HG02973 (cell line): ENCODE results near the gene HES5.

Experiments
- ATAC-seq: cut with Tn5 transposase; IDR thresholded peaks from one replicate; pipeline ENCODE4 v1.9.1; 2021; ENCODE audit warnings: moderate library complexity; ENCODE audit not compliant: unreplicated experiment

The HES5 gene

DNA sequence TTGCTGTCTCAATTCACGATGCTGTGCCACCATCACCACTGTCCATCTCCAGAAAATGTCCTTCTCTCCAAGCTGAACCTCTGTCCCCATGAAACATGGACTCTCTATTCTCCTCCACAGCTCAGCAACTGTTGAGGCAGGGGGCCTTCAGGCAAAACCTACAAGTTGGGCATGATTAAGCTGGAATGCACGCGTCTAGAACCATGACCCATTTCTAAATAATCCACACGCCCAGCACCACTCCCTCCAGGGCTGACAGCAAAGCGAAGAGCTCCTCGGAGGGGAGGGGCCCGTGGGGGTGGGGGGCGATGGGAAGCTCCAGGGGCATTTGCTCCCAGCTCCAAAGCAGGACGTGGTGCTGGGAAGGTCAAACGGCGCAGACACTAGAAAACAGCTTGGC is 3.3 kb upstream of the HES5 start:
- ATAC-seq, result no peak

- ATAC-seq, result no peak
Observed at GRCh38 chr1:2532485-2533160, 2.6 kb upstream of the HES5 start.

- no peak for ATAC-seq
Observed at GRCh38 chr1:2530513-2531361, 674 bp upstream of the HES5 start.

GRCh38 chr1:2528966-2529783 is 888 bp downstream of the HES5 start:
- ATAC-seq, result no peak

DNA sequence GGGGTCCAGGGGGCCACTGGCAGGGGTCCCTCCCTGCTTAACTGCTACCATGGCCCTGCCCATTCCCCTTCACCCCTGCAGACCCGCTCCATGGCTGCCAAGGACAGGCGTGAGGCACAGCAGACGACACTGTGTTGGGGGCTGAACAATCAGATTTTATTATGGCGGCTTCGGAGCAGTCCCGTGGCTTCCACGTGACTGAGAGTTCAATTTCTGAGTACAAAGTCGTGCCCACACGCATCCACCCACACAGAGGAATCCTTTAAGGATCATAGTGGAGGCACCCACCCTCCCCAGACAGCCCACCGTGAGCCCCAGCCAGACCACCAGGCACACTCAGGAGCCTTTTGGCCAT is 1.5 kb downstream of the HES5 start:
- ATAC-seq, result no peak

DNA sequence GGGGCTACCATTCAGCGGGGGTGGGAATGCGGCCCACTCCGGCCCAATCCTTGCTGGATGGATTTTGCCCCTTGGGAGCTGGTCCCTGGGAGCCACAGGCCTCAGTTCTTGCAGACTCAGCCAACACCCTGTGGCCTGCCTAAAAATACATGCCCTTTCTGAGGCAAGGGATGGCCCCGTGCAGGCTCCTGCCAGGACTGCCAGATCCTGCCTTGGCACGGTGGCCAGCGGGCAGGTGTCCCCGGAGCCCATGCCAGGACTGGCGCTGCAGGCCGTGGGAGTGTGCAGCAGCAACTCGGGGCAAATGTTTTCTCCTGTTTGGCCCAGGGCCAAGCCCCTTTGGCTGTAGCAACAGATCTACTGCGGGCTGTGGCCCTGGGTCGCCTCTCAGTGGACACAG is 2.0 kb downstream of the HES5 start:
- no peak for ATAC-seq

DNA sequence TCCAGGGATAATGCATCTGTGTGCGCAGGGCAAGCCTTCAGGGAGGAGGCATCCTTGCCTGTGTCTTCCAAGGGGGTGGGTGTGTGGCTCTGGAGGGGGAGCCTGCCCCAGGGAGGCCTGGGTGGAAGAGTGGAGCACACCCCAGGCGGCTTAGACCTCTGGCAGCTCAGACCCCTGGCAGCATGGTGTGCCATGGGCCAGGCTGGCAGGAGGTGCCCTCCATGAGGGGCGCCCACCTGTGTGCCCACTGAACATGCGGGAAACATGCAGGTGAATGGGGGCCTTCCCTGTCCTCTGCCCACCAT is 2.6 kb downstream of the HES5 start:
- ATAC-seq, result no peak

- ATAC-seq, result peak; percentile 26
Observed at GRCh38 chr1:2526824-2527555, 3.1 kb downstream of the HES5 start.

DNA sequence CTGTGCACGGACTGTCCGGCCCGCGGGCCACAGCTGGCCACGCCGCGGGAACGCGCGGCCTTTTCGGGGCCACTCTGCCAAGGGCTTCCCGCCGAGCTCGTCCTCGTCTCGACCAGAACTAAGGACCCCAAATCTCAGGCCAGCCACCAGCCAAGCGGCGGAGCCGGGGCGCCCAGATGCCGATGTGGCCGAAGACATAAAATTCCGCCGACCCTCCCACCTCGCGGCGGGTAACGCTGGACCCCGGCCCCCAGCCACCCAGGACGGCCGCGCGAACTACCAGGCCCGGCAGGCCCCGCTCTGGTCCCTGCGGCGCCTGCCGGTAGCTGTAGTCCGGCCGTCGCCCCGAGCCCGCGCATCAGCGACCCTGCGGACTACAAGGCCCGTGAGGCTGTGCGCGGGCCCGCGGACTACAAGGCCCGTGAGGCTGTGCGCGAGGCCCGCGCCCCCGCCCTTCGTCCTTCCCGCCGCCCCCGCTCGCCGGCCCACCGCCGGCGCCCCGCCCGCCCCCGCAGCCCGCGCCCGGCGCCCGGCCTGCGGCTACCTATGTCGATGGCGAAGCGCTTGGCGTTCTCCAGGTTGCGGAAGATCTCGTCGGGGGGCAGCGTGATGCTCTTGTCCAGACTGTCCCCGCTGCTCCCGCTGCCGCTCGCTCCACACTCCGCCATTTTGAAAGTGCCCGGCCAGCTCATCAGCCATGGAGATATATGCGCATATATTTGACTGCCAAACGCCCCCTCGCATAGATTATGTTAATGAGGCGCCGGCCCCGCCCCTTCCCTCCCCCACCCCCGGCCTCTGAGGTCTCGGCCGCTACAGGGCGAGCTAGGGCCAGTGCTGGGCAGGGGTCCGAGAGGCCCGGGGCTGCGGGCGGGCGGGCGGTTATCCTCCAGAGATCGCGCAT is 3.9 kb downstream of the HES5 start, which contains the start of gene PANK4:
Gene PANK4 (minus strand): TSS at position 677 of the 904 bp plus-strand sequence. CDS start 9 bp downstream, at position 668.
- peak; percentile 77 for ATAC-seq

DNA sequence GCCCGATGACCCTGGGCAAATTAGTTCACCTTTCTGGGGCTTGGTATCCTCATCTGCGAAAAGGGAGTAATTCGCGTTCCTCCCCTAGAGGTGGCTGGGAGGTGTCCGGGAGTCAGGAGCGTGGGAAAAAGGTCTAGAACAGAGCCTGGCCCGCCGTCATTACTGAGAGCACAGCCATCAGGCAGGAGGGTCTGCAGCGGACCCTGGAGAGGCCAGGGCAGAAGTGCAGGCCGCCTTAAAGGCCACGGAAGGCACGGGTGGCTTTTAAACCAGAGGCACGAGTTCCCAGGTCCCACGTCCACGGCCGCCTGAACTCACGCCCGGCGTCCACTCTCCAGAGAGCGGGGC is 4.5 kb downstream of the HES5 start:
- no peak for ATAC-seq

- no peak for ATAC-seq
Observed at GRCh38 chr1:2523891-2524609, 6.0 kb downstream of the HES5 start.

DNA sequence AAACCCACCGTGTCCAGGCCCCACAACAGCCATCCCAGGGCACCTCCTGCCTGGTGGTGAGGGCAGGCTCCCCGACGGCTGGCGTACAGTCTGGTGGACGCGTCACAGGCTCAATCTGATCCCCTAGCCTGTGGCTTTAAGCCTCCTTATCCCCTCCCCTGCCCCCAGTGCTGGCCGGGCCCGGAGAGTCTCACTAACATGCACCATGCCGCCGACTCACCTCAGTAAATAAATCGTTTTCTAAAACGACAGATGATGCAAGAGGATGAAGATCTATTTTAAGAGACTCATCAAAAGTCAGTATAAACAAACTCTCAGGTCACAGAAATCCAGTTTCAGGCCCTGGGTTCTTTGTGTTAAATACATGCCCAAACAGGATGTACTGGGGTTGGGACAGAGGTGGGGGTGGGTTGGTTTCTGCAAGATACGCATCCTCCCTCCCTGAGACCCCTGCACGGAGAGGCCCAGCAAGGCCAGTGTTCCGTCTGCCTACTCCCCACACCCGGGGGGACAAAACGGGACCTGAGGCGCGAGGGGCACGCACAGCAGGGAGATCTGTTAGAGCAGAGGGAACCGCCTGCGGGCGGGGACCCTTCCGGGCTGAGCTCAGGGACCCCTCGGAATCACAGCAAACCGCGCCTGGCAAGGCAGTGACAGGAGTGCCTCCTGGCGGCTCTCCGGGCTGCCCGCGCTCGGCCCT is 6.7 kb downstream of the HES5 start:
- no peak for ATAC-seq

GRCh38 chr1:2522230-2522629 is 7.8 kb downstream of the HES5 start:
- no peak for ATAC-seq

DNA sequence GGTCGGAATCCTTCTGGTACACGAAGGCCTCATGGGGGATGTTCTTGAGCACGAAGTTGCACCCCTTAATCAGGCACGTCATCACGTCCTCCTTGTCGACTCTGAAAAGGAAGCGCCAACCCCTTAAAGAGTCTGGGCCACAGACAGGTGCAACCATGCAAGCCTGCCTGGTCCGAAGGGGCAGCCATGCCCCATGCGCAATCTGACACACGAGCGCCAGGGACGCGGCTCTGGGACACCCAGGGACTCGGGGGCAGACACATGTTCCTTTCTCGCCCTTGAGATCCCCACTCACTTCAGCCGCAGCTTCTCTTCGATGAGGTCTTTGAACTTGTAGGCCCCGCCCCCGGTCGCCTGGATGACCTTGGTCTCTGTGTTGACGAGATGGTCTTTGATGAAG is 9.3 kb downstream of the HES5 start:
- no peak for ATAC-seq

GRCh38 chr1:2520206-2520605 is 9.9 kb downstream of the HES5 start:
- ATAC-seq, result no peak

DNA sequence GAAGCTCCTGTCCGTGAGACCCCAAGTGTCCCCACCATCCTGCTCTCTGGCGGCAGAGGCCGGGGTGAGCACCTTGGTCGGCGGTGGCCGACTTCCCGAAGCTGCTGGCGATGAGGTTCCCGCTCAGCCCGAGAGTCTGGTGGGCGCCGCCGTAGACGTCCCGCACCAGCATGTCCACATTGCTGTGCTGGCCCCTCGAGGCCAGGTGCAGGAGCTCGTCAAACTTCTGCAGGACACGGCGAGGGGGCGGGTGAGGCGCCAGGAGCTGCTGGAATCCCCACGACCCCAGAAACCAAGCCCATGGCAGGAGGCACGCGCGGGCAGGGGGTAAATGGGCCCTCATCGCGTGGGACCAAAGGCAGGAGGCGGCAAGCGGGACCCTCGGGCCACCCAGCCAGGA is 10.3 kb downstream of the HES5 start:
- ATAC-seq, result no peak

DNA sequence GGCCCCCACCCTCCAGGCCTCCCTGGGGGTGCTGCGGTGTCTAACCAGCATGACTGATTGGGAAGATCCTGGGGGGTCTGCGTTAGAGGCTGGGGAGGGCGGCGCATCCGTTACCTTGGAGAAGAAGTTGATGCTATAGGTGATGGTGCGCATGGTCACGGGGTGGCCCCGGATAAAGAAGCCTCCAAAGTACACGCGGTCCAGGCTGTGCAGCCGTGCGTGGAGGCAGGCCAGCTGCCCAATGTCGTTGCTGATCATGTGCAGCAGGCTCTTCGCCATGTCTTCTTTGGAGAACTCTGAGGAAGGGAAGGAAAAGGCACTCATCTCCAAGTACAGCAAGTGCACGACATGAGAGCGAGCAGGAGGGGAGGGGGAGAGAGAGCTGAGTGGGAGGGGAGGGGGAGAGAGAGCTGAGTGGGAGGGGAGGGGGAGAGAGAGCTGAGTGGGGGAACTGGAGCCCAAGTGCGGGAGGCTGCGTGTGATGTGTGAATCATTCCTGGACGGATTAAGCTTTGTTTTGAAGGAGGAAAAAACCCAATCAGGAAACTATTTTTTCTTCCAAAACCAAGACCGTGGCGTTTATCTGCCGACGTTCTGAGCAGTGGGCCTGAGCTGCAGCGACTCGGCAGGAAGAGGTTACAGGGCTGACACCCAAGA is 10.9 kb downstream of the HES5 start:
- no peak for ATAC-seq

- ATAC-seq, result no peak
Observed at GRCh38 chr1:2518528-2518927, 11.5 kb downstream of the HES5 start.
